ENCODE measurements around the gene HOXD13.

The HOXD13 gene

GRCh38 chr2:176121190-176122051 lies 28.9 kb downstream of the HOXD13 start:
- DNase-seq, result no peak

- no peak for DNase-seq
These were observed 29.6 kb downstream of the HOXD13 start for GRCh38 chr2:176122052-176122682.

DNA sequence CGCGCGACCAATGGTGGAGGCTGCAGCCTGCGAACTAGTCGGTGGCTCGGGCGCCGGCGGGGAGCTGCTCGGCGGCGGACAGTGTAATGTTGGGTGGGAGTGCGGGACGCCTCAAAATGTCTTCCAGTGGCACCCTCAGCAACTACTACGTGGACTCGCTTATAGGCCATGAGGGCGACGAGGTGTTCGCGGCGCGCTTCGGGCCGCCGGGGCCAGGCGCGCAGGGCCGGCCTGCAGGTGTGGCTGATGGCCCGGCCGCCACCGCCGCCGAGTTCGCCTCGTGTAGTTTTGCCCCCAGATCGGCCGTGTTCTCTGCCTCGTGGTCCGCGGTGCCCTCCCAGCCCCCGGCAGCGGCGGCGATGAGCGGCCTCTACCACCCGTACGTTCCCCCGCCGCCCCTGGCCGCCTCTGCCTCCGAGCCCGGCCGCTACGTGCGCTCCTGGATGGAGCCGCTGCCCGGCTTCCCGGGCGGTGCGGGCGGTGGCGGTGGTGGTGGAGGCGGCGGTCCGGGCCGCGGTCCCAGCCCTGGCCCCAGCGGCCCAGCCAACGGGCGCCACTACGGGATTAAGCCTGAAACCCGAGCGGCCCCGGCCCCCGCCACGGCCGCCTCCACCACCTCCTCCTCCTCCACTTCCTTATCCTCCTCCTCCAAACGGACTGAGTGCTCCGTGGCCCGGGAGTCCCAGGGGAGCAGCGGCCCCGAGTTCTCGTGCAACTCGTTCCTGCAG lies 30.3 kb downstream of the HOXD13 start, which contains the start of gene HOXD9:
TSS of gene HOXD9 (plus strand) at position 37 of the 728 bp plus-strand sequence. CDS start at position 87, 50 bp downstream.
- DNase-seq, result no peak

- no peak for DNase-seq
These were observed 31.0 kb downstream of the HOXD13 start for GRCh38 chr2:176123411-176124109.

GRCh38 chr2:176124110-176124946 lies 31.8 kb downstream of the HOXD13 start:
- DNase-seq, result no peak

GRCh38 chr2:176124947-176125771 lies 32.6 kb downstream of the HOXD13 start:
- DNase-seq, result no peak

DNA sequence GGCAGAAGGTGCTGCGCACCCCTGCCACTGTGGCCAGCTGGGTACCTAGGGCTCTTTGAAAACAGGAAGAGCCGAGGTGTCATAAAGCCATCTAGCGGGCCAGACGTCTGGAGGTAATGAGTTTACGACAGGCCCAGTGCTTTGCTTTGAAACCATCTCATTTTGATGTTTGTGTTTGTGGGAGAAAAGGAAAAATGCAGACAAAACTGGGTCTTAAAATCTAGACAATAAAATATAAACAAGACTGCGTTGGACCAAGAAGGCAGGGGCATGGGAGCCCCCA lies 33.2 kb downstream of the HOXD13 start:
- no peak for DNase-seq

- peak; percentile 27 for DNase-seq
These were observed 34.6 kb downstream of the HOXD13 start for GRCh38 chr2:176126929-176127773.

- DNase-seq, result no peak
These were observed 35.2 kb downstream of the HOXD13 start for GRCh38 chr2:176127774-176128072.

DNA sequence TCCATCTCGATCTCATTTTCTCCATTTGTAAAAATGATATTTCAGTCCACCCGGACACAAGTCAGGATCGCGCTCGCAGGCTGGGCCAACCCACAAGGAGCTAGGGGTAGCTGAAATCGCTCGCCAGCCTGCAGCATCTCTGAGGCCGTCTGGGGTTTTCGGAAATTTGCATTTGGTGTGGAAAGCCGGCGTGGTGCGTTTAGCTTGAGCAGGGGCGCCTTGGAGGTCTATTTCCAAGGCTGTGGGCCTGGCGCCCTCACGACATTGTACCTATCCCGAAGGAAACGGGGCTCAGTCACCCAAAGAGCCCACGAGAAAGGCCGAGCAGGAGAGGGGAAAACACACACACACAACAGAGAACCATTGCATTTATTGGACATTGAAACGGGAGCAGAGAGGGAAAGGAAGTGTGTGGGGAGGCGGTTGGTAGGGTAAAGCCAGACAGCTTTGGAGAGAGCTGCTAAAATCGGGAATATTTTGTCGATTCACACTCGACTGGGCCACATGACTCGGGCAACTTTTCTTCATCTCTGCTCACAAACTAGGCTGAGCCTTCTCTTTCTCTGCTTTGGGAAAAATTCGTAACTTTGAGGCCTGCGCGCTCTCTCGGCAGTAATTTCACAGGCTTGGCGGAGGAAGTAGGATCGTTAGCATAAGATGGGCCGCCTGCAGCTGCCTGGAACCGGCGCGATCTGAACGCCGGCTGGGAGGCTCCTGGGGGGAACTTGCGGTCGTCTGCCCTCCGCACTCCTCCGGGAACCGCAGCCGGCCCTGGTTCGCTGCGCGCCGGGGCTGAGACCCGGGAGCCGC lies 35.9 kb downstream of the HOXD13 start:
- DNase-seq, result no peak

- DNase-seq, result peak; percentile 43
These were observed 36.7 kb downstream of the HOXD13 start, which contains the start of gene HOXD8 for GRCh38 chr2:176128982-176129796. Gene HOXD8 (plus strand): TSS chr2:176129705. CDS start chr2:176130367, 662 bp downstream.

DNA sequence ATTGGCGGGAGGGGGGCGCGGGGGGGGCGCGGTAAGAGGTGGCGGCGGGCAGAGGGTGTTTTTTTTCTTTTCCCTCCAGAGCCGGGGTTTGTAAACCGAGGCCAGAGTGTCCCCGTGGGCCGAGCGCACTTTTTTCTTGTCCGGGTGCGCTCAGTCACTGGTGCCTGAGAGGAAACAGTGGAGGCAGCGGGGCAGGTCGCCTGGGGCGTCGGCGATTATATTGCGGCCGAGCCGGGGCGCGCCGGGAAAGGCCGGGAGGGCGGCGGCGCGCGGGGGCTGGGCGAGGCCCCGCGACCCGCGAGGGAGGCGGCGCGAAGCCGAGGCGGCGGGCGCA lies 37.3 kb downstream of the HOXD13 start:
- DNase-seq, result no peak

DNA sequence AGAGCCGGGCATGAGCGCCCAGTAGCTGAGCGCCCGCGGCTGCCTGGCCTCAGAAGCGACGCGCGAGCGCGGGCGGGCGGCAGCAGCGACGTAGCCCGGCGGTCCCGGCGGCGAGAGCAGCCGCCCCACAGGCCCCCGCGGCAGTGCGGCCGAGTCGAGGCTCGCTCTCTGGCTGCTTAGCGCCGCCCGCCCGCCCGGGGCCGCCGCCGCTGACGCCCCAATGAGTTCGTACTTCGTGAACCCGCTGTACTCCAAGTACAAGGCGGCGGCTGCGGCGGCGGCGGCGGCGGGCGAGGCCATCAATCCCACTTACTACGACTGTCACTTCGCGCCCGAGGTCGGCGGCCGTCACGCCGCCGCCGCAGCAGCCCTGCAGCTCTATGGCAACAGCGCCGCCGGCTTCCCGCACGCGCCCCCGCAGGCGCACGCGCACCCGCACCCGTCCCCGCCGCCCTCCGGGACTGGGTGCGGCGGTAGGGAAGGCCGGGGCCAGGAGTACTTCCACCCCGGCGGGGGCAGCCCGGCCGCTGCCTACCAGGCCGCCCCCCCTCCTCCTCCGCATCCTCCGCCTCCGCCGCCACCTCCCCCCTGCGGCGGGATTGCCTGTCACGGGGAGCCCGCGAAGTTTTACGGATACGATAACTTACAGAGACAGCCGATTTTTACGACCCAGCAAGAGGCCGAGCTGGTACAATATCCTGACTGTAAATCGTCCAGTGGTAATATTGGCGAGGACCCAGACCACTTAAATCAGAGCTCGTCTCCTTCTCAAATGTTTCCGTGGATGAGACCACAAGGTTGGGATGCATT lies 37.8 kb downstream of the HOXD13 start:
- no peak for DNase-seq

GRCh38 chr2:176130957-176131847 lies 38.7 kb downstream of the HOXD13 start:
- DNase-seq, result no peak

DNA sequence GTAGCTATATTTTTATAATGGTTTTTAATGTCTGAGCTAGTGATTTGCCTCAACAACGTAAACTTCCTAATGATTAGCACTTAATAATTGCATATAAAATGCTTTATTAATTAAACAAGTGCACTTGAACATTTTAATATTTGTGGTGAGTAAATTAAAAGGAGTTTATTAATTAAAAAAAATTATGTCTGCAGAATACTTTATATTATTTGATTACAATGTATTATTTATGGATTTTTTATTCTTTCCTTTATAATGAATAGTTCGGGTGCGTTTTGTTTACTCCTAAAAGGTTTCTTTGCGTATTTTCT lies 39.3 kb downstream of the HOXD13 start:
- DNase-seq, result no peak

DNA sequence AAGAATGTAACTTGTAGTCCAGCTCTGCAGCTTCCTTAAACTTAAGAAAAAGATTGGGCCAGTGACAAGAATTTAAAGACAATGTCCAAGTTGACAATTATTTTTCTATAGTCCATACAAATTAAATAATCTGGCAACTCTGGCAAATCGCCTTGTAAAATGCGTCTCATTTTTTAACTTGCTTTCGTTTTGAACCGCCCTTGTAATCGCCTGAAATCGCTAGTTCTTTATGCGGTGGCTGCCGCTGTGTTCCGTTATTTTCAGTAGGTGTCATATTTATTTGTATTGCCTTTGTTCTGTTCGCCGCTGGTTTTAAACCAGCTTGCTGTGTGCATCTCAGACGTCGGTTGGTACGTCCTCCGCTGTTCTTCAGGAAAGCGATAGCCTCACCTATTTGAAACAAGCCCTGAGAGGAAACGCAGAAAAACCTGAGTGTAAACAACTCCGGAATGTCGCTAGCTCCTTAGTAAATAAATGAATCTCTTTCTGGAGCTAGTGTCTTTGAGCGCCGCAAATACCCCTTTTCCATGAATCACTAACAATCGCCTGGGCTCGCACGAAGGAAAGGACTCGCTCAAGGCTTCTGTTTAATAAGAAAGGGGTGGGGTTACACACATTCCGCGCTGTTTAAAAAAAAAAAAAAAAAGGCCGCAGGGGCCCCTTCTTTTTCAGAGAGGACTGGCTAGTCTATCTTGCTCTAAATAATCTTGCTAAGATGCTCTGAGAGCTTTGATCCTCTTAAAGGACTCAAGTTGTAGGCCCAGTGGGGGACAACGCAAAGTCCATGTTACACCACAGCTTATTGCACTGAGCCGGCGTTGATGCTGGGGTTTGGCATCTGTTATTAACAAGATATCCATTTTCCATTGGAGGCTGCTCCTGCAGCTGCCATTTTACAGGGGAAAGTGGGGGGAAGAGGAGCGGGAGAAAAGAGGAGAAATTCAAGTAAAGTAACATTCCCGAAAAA lies 40.0 kb downstream of the HOXD13 start:
- DNase-seq, result no peak
